Measurements from ENCODE around the gene TNIK.

The TNIK gene

GRCh38 chr3:171498921-171499320 is 38.7 kb upstream of the TNIK start:
- TF ChIP-seq CTCF (IDR thresholded peaks at IDR 0.05; ENCODE audit: low read depth, low read length): no peak

GRCh38 chr3:171497468-171497867 is 37.3 kb upstream of the TNIK start:
- no peak for DNase-seq (ENCODE audit: extremely low read depth, low read depth)
- no peak for TF ChIP-seq CTCF (IDR thresholded peaks at IDR 0.05; ENCODE audit: low read depth, low read length)

More at GRCh38 chr3:171498921-171499320, 38.7 kb upstream of the TNIK start:
- no peak for DNase-seq (ENCODE audit: extremely low read depth, low read depth)

- TF ChIP-seq CTCF (IDR thresholded peaks at IDR 0.05; ENCODE audit: low read depth, low read length): no peak
- DNase-seq (ENCODE audit: extremely low read depth, low read depth): no peak
These were observed 35.2 kb upstream of the TNIK start for GRCh38 chr3:171495413-171495812.

- no peak for DNase-seq (ENCODE audit: extremely low read depth, low read depth)
- no peak for TF ChIP-seq CTCF (IDR thresholded peaks at IDR 0.05; ENCODE audit: low read depth, low read length)
These were observed 34.4 kb upstream of the TNIK start for GRCh38 chr3:171494457-171495109.

- no peak for DNase-seq (ENCODE audit: extremely low read depth, low read depth)
- TF ChIP-seq CTCF (IDR thresholded peaks at IDR 0.05; ENCODE audit: low read depth, low read length): no peak
These were observed 31.2 kb upstream of the TNIK start for GRCh38 chr3:171491361-171491760.

GRCh38 chr3:171490901-171491300 is 30.7 kb upstream of the TNIK start:
- DNase-seq (ENCODE audit: extremely low read depth, low read depth): no peak

GRCh38 chr3:171489348-171489747 is 29.1 kb upstream of the TNIK start:
- TF ChIP-seq CTCF (IDR thresholded peaks at IDR 0.05; ENCODE audit: low read depth, low read length): no peak
- DNase-seq (ENCODE audit: extremely low read depth, low read depth): no peak

More at GRCh38 chr3:171490901-171491300, 30.7 kb upstream of the TNIK start:
- TF ChIP-seq CTCF (IDR thresholded peaks at IDR 0.05; ENCODE audit: low read depth, low read length): no peak

Measured in AG09319 (cell line).